Measurements from ENCODE around the gene IGFBP5. TPM values are rescaled to one million over a fixed set of nuclear protein-coding genes. Genes with fewer than 3 reads are reported as not detected.
A peak's percentile ranks its signal among the peaks of the same experiment; 100 is the strongest.

Gene IGFBP5
- total RNA-seq, 2 donors from 2014 or later: not detected

DNA sequence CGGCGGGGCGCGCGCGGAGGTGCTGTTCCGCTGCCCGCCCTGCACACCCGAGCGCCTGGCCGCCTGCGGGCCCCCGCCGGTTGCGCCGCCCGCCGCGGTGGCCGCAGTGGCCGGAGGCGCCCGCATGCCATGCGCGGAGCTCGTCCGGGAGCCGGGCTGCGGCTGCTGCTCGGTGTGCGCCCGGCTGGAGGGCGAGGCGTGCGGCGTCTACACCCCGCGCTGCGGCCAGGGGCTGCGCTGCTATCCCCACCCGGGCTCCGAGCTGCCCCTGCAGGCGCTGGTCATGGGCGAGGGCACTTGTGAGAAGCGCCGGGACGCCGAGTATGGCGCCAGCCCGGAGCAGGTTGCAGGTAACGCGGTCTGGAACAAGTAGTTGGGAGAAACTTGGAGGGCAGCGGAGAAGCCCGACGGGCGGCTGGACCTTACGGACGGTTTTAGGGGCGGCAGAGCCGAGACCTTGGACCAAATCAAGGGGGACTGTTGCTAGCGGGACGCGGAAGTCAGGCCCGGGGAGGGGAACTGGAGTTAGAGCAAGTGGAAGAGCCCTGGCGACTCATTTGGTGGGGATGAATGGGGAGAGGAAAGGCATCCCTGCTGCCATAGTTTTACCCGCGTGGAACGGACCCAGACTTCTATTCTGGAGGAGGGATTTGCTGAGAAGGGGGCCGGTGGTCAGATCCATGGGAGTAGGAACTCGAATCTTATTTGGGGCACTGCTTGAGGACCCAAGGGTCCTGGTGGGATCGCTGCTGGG, 61.6 kb downstream of the IGFBP5 start:
- Mint-ChIP-seq H3K27ac (no peak overlapping the region), H3K27me3 (peaks cover 73% of the 10 kb centered on the region), H3K36me3 (ENCODE audit: low read depth) (peaks cover 6% of the 10 kb centered on the region), H3K4me3 (peak overlapping the region; percentile 80), H3K4me1 (peaks cover 21% of the 10 kb centered on the region)
- ATAC-seq (no peak), DNase-seq (no peak)
- no peaks in the 10 kb centered on the region for H3K9me3 ChIP-seq (ENCODE audit: control insufficient read depth, low read length, poor library complexity, severe bottlenecking)

DNA sequence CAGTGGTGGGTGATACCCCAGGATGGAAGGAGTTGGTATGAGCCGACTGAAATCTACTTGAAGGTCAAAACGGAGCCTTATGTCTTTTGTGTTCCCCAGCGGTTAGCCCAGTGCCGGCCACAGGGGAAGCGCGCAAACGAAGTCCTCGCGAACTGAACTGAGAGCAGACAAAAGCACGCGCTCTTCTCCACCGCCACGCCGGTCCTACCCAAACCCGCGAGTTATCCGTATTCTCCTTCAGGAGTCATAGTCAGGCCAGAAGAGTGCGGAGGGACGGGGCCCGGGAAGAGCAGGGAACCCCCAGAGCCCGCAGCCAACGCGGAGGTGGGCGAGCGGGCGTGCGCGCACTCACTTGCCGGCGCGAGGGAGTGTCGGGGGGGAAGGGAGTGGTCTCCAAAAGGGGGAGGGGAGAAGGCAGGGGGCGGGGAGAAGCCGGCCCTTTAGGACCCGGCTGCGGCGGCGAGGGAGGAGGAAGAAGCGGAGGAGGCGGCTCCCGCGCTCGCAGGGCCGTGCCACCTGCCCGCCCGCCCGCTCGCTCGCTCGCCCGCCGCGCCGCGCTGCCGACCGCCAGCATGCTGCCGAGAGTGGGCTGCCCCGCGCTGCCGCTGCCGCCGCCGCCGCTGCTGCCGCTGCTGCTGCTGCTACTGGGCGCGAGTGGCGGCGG, 62.3 kb downstream of the IGFBP5 start, which contains the start of gene IGFBP2:
IGFBP2 (plus strand) TSS at position 469 of the 664 bp plus-strand sequence; CDS start at position 573, 104 bp downstream.
- H3K4me1 Mint-ChIP-seq: peaks cover 21% of the 10 kb centered on the region
- peaks cover 75% of the 10 kb centered on the region for H3K27me3 Mint-ChIP-seq
- ATAC-seq: no peak
- no peaks in the 10 kb centered on the region for H3K9me3 ChIP-seq (ENCODE audit: control insufficient read depth, low read length, poor library complexity, severe bottlenecking)
- no peak within 1 kb of the TSS for H3K27ac Mint-ChIP-seq
- no peak for DNase-seq
- peaks cover 6% of the 10 kb centered on the region for H3K36me3 Mint-ChIP-seq (ENCODE audit: low read depth)
- H3K4me3 Mint-ChIP-seq: peak within 1 kb of the TSS; percentile 81

DNA sequence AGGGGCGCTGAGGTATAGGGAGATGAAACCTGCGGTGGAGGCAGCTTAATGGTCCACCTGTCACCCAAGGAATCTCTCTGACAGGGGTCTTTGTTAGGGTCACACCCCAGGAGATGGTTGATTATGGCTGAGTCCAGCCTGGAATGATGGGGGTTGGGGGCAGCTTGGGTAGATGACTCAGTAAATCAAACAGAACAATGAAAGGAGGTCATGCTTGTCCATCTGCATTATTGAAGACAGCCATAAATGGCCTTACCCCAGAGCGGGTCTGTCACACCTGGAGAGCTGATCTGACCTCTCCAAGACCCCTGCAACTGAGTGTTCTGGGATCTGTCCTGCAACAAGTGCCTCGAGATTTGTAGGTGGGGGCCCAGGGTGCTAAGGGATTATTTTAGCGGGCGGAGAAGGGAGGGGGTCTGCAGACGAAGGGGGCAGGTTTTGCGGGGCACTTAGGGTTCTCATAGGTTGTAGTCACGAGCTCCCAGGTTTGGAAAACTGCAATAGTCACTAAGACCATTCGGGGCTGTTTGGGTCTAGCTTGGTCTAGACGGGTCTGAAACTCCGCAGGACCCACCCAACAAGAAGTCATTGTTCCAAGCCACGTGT, 62.9 kb downstream of the IGFBP5 start:
- H3K27me3 Mint-ChIP-seq: peaks cover 79% of the 10 kb centered on the region
- peaks cover 6% of the 10 kb centered on the region for H3K36me3 Mint-ChIP-seq (ENCODE audit: low read depth)

DNA sequence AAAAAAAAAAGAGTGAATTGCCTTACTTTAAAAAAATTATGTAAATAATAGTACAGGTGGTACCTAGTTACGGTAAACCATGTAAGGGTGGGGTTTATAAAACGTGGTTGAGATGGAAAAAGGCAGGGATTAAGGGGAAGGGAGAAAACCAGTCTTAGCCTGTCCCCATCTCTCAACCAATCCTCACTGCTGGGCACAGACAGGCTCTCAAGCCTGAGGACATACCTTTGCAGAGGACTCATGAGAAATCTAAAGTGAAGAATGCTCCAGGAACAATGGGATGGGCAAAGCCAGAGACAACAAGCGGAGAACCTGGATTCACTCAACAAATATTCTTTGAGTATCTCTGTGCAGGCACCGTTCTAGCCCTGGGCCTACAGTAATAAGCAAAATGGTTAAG, 65.6 kb downstream of the IGFBP5 start:
- Mint-ChIP-seq H3K36me3 (ENCODE audit: low read depth) (peaks cover 4% of the 10 kb centered on the region), H3K4me3 (no peak overlapping the region), H3K27ac (no peak overlapping the region), H3K4me1 (peaks cover 12% of the 10 kb centered on the region), H3K27me3 (peaks cover 55% of the 10 kb centered on the region)
- no peaks in the 10 kb centered on the region for H3K9me3 ChIP-seq (ENCODE audit: control insufficient read depth, low read length, poor library complexity, severe bottlenecking)
- ATAC-seq (no peak), DNase-seq (no peak)

More for the DNA sequence above, 62.9 kb downstream of the IGFBP5 start:
- H3K4me3 Mint-ChIP-seq: peak overlapping the region; percentile 81
- H3K4me1 Mint-ChIP-seq: peaks cover 21% of the 10 kb centered on the region
- no peak for ATAC-seq
- DNase-seq: no peak
- H3K27ac Mint-ChIP-seq: no peak overlapping the region
- no peaks in the 10 kb centered on the region for H3K9me3 ChIP-seq (ENCODE audit: control insufficient read depth, low read length, poor library complexity, severe bottlenecking)

DNA sequence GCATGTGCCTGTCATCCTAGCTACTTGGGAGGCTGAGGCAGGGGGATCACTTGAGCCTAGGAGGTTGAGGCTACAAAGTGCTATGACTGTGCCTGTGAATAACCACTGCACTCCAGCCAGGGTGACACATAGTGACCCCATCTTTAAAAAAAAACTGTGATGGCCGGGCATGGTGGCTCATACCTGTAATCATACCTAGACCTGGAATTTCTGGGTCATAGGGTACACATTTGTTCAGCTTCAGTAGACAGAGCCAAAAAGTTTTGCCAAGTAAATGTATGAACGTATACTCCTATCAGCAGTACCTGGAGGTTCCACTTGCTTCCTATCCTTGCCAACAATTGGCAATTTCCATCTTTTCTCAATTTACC, 68.5 kb downstream of the IGFBP5 start:
- Mint-ChIP-seq H3K4me3 (no peak overlapping the region), H3K4me1 (no peaks in the 10 kb centered on the region), H3K27me3 (peaks cover 37% of the 10 kb centered on the region), H3K36me3 (ENCODE audit: low read depth) (no peaks in the 10 kb centered on the region), H3K27ac (no peak overlapping the region)
- DNase-seq (no peak), ATAC-seq (no peak)
- no peaks in the 10 kb centered on the region for H3K9me3 ChIP-seq (ENCODE audit: control insufficient read depth, low read length, poor library complexity, severe bottlenecking)

DNA sequence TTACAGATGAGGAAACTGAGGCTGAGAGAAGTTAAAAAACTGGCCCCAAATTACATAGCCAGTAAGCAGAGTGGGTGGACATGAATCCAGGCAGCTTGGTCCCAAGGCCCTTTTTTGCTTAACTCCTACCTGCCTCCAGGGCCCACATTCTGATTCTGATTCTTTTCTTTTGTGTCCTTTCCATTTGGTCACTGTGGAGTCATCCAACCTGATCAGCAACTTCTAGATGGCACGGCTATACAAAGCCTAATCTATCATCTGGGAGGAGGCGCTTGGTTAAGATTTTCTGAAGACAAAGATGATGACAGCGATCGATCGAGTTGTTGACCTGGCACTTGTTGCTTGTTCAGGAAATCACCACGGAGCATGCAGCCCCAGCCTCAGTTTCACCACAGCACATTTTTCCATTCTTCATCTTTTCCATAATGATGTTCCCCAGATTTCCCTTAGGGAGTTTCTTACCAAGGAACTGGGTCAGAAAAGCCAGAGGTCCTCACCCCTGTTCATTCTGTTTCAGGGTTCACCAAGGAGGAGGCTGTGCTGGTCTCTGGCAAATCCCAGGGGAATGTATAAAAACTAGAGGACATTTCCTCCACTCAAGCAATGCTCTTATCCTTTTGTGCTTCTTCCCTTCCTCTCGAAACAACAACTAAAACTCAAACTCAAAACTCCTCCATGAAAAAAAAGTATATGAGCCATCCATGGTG, 69.0 kb downstream of the IGFBP5 start:
- Mint-ChIP-seq H3K4me3 (no peak overlapping the region), H3K27me3 (peaks cover 32% of the 10 kb centered on the region), H3K27ac (no peak overlapping the region), H3K36me3 (ENCODE audit: low read depth) (no peaks in the 10 kb centered on the region), H3K4me1 (no peaks in the 10 kb centered on the region)
- no peak for ATAC-seq
- DNase-seq: no peak
- H3K9me3 ChIP-seq (ENCODE audit: control insufficient read depth, low read length, poor library complexity, severe bottlenecking): no peaks in the 10 kb centered on the region

DNA sequence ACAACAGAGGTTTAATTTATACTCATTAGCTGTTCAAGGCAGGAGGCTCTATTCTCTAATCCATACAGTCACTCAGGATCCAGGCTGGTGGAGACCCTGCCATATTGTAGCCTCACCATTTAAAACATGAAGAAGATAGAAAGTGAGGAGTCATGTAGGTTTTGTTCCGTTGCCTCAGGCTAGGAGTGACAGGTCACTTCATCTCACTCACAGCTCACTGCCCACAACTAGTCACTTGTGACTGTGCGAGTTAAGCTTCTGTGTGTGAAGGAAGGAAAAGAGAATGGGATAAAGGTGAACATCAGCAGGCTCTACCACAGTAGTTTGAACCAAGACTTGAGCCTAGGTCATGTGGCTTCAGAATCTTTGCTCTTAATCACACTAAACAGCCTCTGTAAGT, 71.1 kb downstream of the IGFBP5 start:
- Mint-ChIP-seq H3K27me3 (peaks cover 20% of the 10 kb centered on the region), H3K36me3 (ENCODE audit: low read depth) (no peaks in the 10 kb centered on the region), H3K4me3 (no peak overlapping the region), H3K4me1 (no peaks in the 10 kb centered on the region), H3K27ac (no peak overlapping the region)
- ATAC-seq (no peak), DNase-seq (no peak)
- H3K9me3 ChIP-seq (ENCODE audit: control insufficient read depth, low read length, poor library complexity, severe bottlenecking): no peaks in the 10 kb centered on the region

DNA sequence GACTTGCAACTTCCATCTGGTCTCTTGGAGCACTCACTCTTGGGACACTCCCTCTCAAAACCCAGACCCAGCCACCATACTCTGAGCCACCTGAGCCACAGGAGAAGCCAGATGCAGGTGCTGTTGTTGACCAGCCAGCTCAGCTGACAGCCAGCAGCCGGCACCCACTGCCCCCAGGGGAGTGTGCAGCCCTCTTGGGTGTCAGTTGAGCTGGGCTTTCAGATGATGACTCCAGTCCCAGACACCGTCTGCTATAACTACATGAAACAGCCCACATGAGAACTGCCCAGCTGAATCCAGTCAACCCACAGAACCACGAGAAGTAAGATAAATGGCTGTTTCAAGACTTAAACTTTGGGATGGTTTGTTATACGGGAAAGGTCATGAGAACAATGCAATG, 72.8 kb downstream of the IGFBP5 start:
- no peak overlapping the region for H3K4me3 Mint-ChIP-seq
- DNase-seq (no peak), ATAC-seq (no peak)
- H3K27ac Mint-ChIP-seq: no peak overlapping the region
- H3K4me1 Mint-ChIP-seq: no peaks in the 10 kb centered on the region
- H3K36me3 Mint-ChIP-seq (ENCODE audit: low read depth): no peaks in the 10 kb centered on the region
- H3K27me3 Mint-ChIP-seq: peaks cover 24% of the 10 kb centered on the region
- no peaks in the 10 kb centered on the region for H3K9me3 ChIP-seq (ENCODE audit: control insufficient read depth, low read length, poor library complexity, severe bottlenecking)

Other genes with a start within 250 kb of the IGFBP5 start
- gene RPL37A, start 196.7 kb downstream of the IGFBP5 start, total RNA-seq: 1,000 to 10,000 TPM; 3,101 to 3,324 TPM
- gene IGFBP2, start 62.1 kb downstream of the IGFBP5 start, total RNA-seq: 1 to 10 TPM in 1 of 2 donors, not detected in 1; 6.1 TPM
- not detected for gene TNP1, start 164.5 kb upstream of the IGFBP5 start, total RNA-seq

Data from T-helper 17 cell (primary cell).